Testis (tissue), 2 donors: ENCODE results near the gene ZSCAN5A.

Experiments
- POLR2A ChIP-seq: fragments of 450-650 bp; IDR thresholded peaks from one replicate; pipeline ENCODE4 v1.6.1; 2017; ENCODE audit warnings: antibody characterized with exemption, mild to moderate bottlenecking, moderate library complexity
- TF ChIP-seq, protein P1 (sequence below), 3 experiments: fragments of 450-650 bp in 2 of 3; fragments of 200-600 bp in 1 of 3; sonication (generic) in 1 of 3; IDR thresholded peaks; one replicate each; pipeline ENCODE4 v1.5.1; 2016 to 2019; ENCODE audit warnings: antibody characterized with exemption in 3 of 3, mild to moderate bottlenecking in 2 of 3, moderate library complexity in 1 of 3

DNA sequence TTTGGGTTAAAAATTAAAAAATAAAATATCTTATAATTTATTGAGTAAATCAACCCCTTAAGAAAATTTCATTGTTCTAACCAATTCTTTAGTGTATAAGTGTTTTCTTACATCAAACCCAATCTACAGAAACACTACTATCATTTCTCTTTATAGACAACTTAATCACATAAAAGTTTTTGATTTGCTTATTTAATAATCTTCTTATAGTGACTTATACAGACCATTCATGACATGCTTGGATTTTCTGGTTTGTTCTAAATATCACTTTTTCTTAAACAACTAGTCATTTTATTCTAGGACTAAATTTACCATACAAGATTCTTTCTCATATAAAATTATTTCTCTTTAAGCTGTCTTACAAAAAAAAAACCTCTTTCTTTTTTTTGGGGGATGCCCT, 27.3 kb upstream of the ZSCAN5A start:
- TF ChIP-seq, protein P1, sequence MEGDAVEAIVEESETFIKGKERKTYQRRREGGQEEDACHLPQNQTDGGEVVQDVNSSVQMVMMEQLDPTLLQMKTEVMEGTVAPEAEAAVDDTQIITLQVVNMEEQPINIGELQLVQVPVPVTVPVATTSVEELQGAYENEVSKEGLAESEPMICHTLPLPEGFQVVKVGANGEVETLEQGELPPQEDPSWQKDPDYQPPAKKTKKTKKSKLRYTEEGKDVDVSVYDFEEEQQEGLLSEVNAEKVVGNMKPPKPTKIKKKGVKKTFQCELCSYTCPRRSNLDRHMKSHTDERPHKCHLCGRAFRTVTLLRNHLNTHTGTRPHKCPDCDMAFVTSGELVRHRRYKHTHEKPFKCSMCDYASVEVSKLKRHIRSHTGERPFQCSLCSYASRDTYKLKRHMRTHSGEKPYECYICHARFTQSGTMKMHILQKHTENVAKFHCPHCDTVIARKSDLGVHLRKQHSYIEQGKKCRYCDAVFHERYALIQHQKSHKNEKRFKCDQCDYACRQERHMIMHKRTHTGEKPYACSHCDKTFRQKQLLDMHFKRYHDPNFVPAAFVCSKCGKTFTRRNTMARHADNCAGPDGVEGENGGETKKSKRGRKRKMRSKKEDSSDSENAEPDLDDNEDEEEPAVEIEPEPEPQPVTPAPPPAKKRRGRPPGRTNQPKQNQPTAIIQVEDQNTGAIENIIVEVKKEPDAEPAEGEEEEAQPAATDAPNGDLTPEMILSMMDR (IDR thresholded peaks at IDR 0.05) = no peak
- TF ChIP-seq POLR2A = no peak
